Activated CD4-positive, alpha-beta T cell treated with anti-CD3 and anti-CD28 coated beads, Interleukin-2, amount 50 U/mL, for 48 hours (primary cell): Measurements from ENCODE around the gene LCN12.

Experiments
- DNase-seq, 2 experiments: peaks; one replicate each; pipeline ENCODE4 v3.0.0-alpha.2; 2020

Gene LCN12

DNA sequence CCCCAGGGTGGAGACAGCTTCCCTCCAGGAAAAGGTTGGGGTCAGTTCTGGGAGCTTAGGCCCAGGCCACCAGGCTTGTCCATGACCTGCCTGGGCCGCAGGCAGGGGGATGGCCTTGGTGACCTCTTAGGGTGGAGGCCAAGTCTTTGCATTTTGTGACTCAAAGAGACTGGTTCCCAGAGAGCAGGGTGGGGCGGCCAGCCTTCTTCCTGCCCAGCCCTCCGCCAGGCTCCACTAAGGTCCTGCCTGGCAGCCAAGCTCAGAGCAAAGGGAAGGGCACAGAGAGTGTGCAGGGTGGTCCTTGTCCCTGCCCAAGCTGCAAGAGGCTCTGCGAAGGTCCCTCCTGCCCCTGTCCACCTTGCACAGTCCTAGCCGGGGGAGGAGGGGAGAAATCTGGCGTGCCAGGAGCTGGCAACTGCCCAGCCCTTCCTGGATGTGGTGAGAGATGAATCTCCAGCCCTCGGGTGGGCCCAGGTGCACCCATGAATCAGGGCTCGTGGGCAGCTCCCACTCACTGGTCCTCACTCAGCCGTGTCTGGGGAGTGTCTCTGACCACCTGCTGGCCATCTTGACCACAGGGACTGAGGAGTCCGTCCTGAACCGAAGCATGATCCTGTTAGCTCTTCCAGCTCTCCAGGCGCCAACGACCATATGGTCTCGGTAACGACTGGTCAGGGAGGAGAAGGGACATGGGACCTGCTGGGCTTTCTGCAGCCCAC, 22.9 kb downstream of the LCN12 start:
- no peak for DNase-seq

DNA sequence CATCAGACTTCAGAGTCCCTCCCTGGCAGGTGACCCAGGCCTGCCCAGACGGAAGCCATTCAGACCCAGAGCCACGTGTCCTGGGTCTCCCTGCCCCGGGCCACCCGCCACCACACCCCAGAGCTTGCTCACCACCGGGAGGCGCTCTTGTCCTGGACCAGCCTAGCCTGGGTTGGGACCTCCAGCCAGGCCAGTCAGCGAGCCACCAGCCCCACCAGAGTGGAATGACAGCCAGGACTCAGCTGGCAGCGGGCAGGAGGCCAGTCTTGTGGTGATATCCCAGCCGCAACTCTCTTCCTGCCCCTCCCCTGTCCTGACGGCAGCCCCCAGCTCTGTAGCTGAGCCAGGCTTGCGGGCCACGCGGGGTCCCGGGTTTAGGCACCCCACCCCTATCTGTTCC, 23.6 kb downstream of the LCN12 start:
- DNase-seq, result peak; percentile 55 to 66

DNA sequence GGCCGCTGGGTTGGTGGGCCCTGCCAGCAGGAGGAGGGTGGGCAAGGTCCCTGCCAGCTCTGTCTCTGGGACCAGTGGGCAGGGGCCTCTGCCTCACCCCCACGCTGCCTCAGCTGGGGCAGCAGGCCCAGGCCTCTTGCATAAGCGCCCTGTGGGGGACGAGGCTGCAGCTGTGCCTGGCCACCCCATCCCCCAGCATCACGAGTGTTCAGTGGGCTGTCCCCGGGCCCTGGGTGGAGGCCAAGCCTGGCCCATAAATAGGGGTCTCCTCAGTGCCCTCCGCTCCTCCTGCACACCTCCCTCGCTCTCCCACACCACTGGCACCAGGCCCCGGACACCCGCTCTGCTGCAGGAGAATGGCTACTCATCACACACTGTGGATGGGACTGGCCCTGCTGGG, 25.1 kb downstream of the LCN12 start, which contains the start of gene PTGDS:
Gene PTGDS (plus strand): TSS at position 282 of the 400 bp plus-strand sequence. CDS start 75 bp downstream, at position 357.
- DNase-seq, result no peak

DNA sequence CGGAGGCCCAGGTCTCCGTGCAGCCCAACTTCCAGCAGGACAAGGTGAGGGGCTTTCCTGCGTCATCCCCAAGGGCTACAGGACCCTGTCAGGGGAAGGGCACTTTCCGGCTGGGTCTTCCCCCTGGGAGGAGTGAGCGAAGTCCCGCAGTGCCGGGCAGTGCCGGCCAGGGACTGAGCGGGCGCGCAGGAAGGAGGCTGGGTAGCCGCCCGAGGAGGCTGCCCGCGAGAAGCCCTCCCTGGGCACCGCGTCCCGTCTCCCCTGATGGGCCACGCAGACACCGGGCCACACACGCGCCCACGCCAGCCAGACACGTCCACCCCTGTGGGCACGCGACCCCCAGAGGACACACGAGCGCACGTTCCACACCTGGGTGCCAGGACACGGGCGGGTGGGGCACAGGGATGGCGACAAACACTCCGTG, 25.6 kb downstream of the LCN12 start:
- DNase-seq, result no peak

DNA sequence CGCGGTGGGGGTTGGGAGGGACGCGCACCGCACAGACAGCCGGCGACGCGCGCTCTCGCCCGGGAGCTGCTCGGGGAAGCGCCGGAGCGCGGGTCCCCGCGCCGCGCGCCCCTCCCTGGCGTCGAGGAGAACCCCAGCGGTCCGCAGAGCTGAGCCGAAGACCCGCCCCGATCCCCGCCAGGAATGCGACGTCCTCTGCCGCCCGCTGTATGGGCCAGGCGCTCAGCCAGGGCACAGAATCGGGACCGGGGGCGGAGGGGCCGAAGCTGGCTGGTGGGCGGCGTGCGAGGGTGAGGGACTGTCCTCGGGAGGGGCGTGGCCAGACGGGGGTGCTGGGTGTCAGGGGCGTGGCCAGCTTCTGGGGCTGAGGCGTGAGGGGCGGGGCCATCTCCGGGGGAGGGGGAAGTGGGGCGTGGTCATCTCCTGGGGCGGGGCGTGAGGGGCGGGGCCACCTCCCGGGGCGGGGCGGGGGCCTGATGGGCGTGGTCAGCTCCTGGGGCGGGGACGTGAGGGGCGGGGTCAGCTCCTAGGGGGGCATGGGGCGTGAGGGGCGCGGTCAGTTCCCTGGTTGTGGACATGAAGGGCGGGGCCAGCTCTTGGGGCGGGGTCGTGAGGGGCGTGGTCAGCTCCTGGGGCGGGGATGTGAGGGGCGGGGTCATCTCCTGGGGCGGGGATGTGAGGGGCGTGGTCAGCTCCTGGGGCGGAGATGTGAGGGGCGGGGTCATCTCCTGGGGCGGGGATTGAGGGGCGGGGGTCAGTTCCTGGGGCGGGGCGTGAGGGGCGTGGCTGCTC, 26.2 kb downstream of the LCN12 start:
- peak; percentile 66 to 70 for DNase-seq

DNA sequence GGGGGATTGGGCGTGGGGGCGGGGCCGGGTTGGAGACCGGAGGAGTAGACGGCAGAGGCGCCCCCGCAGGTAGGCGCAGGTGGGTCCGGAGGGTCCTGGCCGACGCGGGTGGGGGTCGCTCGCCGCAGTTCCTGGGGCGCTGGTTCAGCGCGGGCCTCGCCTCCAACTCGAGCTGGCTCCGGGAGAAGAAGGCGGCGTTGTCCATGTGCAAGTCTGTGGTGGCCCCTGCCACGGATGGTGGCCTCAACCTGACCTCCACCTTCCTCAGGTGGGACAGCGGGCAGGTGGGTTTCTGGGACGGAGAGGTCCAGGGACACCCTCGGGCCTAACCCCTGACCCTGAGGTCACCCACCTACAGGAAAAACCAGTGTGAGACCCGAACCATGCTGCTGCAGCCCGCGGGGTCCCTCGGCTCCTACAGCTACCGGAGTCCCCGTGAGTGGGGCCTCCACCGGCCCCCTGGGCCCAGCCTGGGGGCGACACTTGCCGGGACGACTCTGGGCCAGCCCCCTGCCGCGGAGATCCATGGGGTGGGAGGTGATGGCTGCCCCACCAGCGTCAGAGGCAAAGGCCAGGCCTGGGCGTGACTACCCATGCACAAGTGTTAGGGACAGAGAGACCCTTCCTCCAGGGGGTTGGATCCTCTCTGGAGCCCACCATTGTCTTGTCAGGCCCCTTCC, 26.9 kb downstream of the LCN12 start:
- DNase-seq, result no peak

DNA sequence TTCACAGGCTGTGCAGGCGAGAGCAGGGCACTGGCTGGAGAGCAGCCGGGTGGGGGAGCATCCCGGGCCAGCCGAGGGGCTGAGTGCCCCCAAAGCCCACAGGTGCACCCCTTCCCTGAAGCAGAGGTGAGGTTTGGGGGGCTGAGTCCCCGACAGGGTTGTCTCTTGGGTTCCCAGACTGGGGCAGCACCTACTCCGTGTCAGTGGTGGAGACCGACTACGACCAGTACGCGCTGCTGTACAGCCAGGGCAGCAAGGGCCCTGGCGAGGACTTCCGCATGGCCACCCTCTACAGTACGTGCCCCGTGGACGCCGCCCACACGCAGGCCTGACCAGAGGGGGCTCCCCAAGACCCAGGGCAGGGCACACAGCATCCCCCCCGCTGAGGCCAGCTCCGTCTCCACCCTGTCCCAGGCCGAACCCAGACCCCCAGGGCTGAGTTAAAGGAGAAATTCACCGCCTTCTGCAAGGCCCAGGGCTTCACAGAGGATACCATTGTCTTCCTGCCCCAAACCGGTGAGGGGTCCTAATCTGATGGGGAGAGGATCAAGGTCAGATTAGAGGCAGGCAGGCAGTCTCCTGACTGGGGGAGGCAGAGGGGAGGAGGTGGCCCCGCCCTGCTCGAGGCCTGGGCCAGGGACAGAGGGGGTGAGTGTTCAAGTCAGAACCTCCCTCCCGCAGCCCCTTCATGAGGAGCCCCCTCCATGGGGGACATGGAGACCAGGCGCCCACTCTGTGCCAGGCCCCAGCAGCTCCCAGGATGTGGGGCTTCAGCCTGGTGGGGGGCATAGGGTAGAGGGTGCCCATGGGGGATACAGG, 27.9 kb downstream of the LCN12 start:
- no peak for DNase-seq

DNA sequence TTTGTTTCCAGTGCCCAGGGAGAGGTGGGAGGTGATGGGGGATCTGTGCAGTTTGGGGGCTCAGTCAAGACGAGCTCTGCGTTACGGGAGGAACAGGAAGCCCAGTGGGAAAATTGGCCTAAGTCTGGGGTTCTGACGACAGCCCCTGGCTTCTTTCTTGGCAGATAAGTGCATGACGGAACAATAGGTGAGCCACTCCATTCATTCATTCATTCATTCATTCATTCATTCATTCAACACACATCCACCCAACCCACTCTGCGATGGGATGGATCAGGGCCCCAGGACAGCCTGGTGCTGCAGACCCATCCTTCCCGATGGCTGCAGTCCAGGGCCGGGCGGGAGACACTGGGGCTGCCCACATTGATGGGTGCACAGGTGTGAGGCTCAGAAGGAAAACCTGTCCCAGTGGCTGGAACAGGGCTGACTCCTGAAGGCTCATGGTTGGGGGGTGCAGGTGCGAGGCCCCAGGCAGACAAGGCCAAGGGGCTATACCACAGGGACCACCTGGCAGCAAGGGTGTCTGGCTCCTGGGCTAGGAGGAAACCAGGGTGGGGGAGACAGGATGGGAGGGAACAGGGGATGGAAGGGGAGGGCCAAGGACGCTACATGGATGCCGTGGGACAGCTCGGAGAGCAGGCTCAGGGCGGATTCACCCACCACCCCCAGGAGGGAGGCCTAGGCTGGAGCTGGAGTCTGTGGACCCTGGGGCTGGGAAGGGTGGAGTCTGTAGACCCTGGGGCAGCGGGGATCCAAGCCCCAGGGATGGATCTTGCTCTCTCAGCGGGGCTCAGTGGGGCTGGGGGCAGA, 28.8 kb downstream of the LCN12 start:
- no peak for DNase-seq

DNA sequence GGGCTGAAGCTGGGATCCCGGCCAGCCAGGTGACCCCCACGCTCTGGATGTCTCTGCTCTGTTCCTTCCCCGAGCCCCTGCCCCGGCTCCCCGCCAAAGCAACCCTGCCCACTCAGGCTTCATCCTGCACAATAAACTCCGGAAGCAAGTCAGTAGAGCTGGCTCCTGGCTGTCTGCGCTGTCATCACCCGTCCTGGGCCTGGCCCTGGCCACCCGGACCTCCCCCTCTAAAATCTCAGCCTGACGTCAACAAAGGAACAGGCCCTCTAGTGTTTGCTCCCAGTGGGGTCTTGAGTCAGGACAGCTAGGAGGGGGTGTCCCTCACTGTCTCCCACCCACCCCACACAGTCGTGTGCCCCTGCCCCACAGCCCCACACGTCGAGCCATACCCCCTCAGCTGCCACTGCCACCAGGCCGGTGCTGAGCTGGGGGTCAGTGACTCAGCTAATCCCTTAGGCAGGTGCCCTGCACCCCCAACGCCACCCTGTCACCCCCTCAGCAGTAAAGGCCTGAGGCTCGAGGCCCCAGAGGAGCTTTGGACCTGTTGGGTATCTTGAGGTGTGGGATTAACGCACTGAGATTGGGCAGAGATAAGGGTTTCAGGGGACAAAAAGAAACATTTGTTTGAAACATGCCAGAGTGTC, 29.6 kb downstream of the LCN12 start:
- DNase-seq, result no peak

DNA sequence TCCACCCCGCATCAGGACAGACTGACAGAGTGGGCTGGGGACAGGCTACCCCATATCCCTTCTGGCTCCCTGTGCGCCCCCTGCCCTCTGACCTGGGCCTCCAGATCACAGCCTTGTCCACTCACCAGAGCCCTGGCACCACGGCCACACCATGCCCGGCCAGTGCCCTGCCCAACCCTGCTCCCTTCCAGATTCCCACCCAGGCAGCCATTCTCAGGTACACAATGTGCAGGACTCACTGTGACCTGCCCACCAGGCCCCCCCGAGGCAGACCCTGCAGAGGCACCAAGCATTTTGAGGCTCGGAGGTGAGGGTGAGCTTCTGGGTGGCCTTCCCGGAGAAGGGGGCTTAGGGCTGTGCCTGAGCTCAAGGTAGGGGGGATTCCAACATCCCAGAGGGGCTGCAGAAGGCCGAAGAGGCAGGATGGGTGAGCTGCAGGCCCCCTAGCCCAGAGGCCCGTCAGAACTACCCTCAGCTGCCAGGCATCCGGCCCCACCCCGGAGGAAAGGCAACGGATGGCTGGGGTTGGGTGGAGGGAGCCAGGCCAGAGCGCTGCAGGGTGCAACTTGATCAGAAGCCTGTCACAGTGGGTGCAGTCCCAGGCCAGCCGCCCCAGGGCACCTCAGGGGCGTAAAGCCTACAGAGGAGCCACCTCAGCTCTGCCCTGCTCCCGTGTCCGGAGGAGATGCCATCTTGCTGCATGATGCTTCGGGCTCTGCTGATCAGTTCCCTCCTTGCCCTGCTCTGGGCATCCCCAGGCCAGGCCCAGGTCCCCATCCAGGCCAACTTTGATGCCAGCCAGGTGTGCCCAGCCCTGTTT, 30.4 kb downstream of the LCN12 start, which contains the start of gene LCNL1:
Gene LCNL1 (plus strand): TSS at position 762 of the 820 bp plus-strand sequence. CDS start 594 bp downstream, outside the sequence.
- DNase-seq, result no peak

DNA sequence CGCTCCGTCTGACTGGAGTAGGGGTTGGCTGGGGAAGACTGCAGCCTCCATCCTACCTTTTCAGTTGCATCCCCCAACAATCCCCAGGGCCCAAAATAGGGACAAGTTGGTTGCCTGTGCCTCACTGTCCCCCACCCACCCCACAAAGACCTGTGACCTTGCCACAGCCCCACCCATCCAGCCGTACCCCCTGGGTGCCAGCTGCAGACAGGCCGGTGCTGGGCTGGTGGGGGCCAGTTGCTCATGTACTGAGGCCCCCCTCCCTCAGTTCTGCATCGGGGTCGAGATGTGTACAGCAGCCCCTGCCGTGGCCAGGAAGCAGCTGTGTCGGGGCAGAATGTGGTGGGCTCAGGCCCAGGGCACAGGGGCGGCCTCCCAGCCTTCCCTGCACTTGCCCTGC, 31.1 kb downstream of the LCN12 start:
- no peak for DNase-seq

DNA sequence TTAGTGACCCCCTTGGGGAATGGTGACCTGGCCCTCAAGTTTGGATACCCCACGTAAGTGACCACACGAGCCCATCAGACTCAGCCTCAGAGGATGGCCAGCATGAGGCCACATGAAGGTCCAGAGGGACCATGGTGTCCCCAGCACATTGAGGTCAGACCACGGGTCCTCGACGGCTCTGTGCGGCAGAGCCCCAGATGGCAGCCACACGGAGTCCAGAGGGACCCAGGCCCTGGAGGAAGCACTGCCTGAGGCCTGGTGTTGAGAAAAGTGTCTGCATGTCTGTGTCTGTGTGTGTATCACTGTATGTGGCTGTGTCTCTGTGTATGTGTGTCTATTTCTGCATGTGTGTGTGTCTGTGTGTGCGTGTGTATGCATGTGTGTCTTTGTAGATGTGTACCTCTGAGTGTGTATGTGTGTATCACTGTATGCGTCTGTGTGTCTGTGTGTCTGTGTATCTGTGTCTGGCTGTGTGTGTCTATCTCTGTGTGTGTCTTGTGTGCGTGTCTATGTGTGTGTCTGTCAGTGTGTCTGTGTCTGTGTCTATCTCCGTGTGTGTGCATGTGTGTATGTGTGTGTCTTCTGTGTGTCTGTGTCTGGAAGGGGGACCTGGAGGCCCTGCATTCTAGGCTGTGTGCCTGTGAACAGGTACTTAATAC, 31.7 kb downstream of the LCN12 start:
- DNase-seq, result no peak

DNA sequence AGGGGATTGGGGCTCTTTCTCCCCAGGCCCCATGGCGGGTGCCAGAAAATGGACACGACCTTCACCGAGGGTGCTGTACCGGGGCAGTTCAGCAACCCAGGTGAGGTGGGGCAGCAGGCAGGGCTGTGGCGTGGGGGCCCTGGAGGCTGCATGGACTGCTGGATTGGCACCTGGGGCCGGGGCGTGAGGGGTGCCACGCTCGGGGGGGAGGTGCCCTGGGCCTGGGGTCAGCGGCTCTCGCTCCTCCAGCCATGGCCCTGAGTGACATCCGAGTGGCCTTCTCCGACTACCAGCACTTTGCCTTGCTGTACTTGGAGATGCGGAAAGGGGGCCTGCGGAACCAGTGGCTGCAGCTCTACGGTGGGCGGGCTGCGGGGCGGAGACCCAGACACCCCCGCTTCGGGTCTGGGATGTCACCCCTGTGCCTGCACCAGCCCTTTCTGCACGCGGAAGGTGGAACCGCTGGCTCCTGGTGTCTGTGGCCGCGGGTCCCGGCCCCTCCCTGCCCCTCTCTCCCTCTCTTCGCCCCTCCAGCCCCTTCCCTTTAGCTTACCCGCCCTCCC, 32.5 kb downstream of the LCN12 start:
- DNase-seq, result no peak

DNA sequence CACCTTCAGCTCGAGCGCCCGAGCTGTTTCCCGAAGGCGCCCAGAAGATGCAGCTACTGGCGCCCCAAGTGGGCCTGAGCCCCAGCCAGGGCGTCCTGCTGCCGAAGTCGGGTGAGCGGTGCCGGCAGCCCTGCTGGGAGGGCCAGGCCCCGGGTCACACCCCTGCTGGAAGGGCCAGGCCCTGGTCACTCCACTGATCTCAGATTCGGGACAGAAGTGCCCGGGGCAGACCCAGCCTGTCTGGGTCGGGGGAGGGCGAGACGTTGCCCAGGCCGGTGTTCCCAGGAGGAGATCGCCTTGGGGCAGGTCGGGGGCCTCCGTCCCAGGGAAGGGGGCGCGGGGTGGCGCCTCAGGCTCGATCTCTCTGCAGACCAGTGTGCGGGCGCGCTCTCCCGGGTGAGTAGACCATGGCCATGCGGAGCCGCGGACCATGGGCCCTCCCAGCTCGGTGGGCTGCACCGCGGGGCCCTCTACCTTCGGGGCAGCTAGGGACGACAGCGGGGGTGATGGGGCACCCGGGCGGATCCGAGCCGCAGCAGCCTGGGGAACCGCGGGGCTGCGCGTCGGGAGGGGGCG, 33.0 kb downstream of the LCN12 start:
- no peak for DNase-seq

DNA sequence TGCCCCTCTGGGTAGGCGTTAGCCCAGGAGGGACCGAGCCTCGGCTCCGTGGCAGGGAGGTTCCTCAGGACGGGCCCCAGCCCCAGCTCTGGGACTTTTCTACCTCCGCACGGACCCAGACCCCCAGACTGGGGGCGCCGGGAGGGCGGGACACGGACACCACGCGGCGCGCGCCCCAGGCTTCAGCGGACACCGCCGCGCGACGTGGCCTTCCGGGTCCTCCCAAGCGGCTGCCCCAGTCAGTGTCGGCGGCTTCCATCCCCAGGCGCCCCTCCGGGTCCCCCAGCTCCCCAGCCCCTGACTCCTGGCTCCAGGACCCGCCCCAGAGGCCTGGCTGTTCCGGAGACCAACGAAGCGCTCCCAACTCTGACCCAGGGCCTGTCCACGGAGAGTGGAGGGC, 33.8 kb downstream of the LCN12 start:
- DNase-seq, result no peak

DNA sequence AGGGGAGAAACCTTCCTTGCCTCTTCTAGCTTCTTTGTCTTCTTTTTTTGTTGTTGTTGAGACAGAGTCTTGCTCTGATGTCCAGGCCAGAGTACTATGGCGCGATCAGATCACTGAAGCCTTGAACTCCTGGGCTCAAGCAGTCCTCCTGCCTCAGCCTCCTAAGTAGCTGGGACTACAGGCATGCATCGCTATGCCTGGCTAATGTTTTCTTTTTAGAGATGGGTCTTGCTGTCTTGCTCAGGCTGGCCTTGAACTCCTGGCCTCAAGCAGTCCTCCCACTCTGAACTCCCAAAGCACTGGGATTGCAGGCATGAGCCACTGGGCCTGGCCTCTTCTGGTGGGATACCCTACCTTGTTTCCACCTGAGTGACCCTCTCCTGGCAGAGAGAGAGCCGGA, 36.8 kb downstream of the LCN12 start:
- DNase-seq, result no peak

DNA sequence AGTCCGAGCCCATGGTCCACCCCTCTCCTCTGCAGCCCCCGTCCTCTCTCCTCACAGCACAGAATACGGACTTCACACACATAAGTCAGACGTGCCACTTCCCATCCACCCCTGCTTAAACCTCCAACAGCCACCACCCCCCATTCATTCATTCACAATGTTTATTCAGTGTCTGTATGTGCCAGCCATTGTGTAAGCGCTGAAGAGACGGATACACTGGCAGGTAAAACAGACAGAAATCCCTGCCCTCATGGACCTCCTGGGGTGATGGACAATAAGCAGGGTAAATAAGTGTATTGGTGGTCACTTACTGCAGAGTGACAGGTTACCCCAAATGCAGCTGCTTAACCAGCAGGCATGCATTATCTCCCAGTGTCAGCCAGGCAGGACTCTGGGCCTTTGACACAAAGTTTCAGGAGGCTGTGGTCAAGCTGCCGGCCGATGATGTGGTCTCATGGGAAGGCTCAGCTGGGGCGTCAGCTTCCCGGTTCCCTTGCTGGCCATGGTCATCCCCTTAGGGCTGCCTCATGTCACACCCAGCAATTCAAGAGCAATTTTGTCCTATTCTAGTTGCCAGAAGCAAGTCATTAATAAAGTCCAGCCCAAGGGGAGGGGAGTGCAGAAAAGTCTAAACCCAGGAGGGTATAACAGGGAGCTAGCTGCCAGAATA, 38.3 kb downstream of the LCN12 start:
- DNase-seq, result no peak
